Glomerular visceral epithelial cell (primary cell): ENCODE data around the gene DRICH1.
"Not testable (repeated sequence)": the region's sequence is repeated elsewhere in the genome, so short reads cannot be mapped to it uniquely, and the experiment has no call there.

Experiments used
- DNase-seq: peaks from one replicate; pipeline ENCODE4 v3.0.0-alpha.2; 2016; ENCODE audit errors: extremely low spot score

Gene DRICH1

GRCh38 chr22:23649071-23649501 is 17.0 kb upstream of the DRICH1 start:
- DNase-seq, result no peak

GRCh38 chr22:23646526-23646925 is 14.4 kb upstream of the DRICH1 start:
- DNase-seq, result not testable (repeated sequence)

DNA sequence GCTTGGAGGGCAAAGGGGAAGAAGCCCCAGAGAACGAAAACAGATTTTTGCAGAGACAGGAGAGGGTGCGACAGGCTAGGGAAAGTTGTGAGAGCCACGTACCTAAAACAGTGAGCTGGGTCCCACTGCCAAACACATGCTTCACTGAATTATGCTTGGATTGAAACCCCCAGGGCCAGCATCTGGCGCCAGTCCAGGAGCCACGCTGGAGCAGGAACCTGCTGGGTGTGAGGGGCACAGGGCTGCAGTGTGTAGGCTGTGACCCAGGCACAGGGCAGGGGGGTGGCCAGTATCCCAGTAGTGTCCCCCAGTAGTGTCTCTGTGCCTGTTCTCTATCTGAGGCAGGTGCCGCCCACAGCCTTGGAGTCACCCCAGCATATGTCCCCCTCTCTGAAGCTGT is 8.1 kb upstream of the DRICH1 start:
- DNase-seq, result not testable (repeated sequence)

DNA sequence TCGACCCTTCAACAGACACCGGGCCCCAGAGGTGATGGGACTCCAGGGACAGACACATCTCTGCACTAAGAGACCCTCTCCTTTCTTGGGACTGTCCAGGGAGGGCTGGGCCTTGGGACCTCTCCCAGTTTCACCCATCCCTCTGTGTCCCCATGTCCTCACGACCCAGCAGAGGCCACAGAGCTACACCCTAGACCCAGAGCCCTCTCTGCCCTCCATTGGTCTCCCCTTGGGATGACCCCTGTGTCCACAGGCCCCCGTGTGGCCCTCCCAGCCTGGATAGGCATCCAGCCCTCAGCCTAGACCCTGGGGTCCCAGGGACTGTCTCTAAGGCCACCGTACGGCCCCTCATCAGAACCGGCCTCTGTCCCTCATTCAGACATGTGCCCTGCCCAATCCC is 7.5 kb upstream of the DRICH1 start:
- no peak for DNase-seq

GRCh38 chr22:23638611-23639010 is 6.5 kb upstream of the DRICH1 start:
- no peak for DNase-seq

DNA sequence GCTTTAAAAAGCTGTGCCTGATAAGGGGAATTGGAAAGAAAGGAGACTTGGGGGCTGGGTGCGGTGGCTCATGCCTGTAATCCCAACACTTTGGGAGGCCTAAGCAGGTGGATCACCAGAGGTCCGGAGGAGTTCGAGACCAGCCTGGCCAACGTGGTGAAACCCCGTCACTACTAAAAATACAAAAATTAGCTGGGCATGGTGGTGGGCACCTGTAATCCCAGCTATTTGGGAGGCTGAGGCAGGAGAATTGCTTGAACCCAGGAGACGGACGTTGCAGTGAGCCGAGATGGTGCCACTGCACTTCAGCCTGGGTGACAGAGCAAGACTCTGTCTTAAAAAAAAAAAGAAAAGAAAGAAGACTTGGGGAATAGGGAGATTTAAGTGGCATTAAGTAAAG is 3.2 kb upstream of the DRICH1 start:
- not testable (repeated sequence) for DNase-seq

- DNase-seq, result not testable (repeated sequence)
Observed at GRCh38 chr22:23628056-23628743, 3.9 kb downstream of the DRICH1 start.

DNA sequence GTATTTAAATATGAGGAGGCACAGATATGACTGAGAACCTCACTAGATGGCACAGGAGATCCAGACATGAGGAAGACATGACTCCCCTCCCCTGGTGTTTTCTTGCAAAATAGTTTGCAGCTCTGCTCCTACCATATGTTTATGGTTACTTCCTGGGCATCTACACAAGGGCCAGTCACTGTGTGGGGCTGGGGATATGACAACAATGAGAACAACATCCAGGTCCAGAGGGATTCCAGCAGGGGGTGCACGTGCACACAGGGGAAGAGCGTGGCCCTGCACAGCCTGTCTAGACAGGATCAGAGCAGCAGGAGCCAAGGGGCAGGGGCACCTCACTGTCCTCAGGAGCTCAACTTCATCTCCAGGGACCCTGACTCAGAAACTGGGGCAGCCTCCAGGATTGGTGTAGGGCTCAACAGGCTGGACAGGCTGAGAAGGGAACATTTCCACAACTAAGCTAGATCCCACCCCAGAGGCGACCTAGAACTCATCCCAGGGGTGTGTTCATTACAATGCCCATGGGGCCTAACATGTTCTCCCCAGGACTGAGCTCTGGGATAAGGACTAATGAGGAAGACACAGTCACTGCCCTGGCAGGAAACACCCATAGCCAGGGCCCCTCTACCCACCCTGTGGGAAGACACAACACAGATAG is 4.6 kb downstream of the DRICH1 start:
- DNase-seq, result not testable (repeated sequence)

- no peak for DNase-seq
Observed at GRCh38 chr22:23626286-23626975, 5.7 kb downstream of the DRICH1 start.

DNA sequence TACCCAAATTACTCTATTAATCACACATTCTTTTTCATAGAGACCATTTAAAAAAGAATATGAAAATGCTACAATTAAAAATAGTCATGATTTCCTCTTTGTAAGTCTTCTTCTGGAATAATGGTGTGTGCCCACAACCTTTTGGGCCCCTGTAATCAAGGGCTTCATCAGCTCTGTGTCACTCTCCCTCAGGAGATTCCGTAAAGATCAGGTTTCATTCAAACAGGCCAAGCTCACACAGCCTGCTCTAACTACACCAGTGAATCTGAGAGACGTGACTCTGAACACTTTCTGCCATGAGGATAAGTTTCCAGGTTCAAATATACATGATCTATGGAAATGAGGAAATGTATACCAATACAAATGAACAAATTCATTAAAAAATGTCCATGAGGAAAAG is 9.5 kb downstream of the DRICH1 start:
- DNase-seq, result no peak

DNA sequence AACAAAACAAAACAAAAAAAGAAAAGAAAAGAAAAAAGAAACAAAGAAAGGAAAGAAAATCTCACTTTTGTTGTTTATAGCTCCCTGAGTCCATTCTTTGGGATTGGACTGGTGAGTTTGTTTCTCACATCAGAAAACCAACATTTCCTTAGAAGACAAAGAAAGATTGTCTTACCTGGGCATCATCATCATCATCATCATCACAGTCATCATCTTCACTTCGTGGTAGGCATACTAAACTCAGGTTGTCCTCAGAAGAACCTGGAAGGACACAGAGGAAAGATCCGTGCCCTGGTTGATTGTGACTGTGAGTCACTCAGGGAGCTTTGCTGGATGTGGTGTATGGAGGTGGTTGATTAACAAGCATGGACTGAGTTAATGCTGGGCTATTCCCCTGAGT is 10.2 kb downstream of the DRICH1 start:
- DNase-seq, result not testable (repeated sequence)

DNA sequence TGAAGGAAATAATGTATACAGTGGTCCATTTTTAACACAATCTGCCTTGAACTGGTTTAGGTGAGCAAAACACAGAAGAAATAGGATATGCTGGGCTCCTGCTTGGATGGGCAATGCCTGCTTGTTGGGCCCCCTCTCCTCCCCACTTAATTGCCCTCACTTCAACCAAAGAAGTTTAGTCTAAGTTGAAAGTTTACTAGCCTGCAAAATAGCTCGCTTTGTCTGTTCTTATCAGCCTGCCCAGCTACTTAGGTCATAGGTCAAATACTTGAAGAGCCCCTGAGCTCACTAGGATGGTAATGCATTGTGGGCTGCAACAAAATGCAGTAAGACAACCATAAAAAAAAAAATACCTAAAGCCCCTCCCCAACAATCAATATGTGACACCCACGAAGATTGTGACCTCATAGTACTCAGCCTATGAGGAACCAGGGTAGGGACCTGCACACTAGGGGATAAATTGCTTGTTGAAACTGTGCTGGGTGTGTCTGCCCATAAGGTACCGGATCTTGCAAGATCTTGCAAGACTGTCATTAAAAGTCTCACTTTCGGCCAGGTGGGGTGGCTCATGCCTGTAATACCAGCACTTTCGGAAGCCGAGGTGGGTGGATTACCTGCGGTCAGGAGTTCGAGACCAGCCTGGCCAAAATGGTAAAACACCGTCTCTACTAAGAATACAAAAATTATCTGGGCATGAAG is 10.9 kb downstream of the DRICH1 start:
- no peak for DNase-seq

GRCh38 chr22:23613193-23613972 is 18.7 kb downstream of the DRICH1 start:
- no peak for DNase-seq

DNA sequence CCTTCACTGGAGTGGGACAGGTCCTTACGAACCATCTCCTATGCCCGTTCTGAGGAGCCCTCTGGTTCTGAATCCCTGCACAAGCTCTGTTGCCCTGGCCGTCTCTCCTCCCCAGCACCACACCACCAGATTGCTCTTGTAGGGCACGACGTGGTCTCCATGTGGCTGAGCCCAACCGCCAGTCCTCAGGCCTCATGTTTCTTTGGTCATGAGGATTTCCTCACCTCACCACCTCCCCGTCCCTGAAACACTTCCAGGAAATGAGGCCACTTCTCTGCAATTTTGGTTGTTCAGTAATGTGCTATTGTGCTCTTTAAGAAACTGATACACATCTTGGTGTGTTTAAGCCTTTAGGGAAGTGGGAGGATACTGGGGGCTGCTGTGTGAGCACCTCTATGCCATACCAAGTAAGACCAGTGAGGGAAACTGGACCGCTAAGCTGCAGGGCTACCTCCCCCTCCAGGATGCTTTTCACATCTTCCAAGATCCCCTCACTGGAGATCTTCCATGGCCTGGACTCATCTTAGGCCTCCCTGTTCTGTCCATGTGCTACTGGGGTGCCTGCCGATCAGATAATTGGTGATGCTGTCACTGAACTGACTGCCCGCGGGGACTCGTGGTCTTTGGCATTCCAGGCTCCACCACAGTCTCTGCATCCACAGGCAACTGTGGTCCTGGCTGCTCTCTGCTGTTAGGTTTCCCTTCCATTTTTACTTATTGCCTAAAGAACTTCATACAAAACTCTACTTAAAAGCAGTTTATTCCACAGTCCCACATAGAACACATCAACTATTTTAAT is 21.9 kb downstream of the DRICH1 start:
- DNase-seq, result no peak

GRCh38 chr22:23608583-23608982 is 23.5 kb downstream of the DRICH1 start:
- no peak for DNase-seq

GRCh38 chr22:23606204-23607131 is 25.7 kb downstream of the DRICH1 start:
- no peak for DNase-seq

DNA sequence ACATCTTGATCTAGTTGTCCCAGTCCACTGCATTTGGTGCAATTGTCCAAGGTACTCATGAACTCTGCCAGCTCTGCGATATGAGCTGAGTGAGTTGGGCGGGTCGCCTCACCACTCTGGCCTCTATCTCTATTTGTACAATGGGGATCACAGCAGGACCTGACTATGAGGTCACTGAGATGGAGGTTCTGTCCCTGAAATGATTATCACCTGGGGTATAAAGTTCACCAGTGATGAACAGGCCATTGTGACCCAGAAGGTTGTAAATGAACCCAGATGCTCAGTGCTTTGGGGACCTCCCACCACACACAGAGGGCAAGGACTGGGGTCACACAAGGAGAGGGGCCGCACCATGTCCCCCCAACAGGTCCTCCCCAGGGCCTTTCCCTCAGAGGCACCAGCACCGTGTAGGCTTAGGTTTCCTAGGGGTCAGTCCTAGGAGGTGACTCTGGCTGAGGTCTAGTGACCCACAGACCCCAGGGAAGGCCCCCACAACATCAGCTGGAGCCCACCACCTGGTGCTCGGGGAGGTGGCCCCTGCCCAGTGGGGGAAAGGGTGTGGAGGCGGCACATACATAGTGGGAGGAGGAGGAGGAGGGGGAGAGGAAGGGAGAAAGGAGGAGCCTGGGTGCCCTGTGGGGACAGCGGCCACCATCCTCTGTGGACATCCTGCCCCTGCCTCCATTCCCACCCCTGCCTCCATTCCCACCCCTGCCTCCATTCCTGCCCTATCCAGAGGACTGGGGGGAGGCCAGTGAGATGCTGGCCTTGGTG is 27.0 kb downstream of the DRICH1 start:
- no peak for DNase-seq

- DNase-seq, result no peak
Observed at GRCh38 chr22:23603266-23603665, 28.9 kb downstream of the DRICH1 start.
